Motor neuron (in vitro differentiated cells): ENCODE data around the gene NXPH2. TPM values are rescaled to one million over a fixed set of nuclear protein-coding genes. Genes with fewer than 3 reads are reported as not detected.

Experiments used
- ATAC-seq, 8 experiments: fragments of 200-7000 bp; cut with Tn5 transposase; replicated peaks in 6 of 8; 2 replicates each; pipeline ENCODE4 v1.8.0; 2021; ENCODE audit warnings: mild to moderate bottlenecking in 8 of 8, moderate library complexity in 8 of 8
- H3K27ac ChIP-seq, 2 donors: fragments of 250-450 bp; sonication (Bioruptor Pico); 2 replicates each; pipeline ENCODE4 v1.9.0; 2021; ENCODE audit warnings: antibody characterized with exemption in 2 of 2, mild to moderate bottlenecking in 2 of 2, moderate library complexity in 1 of 2
- H3K4me1 ChIP-seq, 2 donors: fragments of 250-450 bp; sonication (Bioruptor Pico); replicated peaks in 1 of 2; 2 replicates each; pipeline ENCODE4 v1.6.1; 2021; ENCODE audit warnings: antibody characterized with exemption in 2 of 2, mild to moderate bottlenecking in 2 of 2, moderate library complexity in 1 of 2
- H3K4me3 ChIP-seq, 5 donors: fragments of 250-450 bp; sonication (Bioruptor Pico); 2 replicates each; pipeline ENCODE4 v1.9.0; 2021; ENCODE audit warnings: antibody characterized with exemption in 5 of 5, mild to moderate bottlenecking in 5 of 5, moderate library complexity in 4 of 5
- WGBS, 10 experiments: fragments of 450-650 bp; shearing (Covaris generic); methylation state at CpG; one replicate each; pipeline ENCODE4 v1.0.0; 2022; 5-methylcytosine and 5-hydroxymethylcytosine counted together
- in situ Hi-C, 9 experiments: fragments of 400-800 bp; cut with MboI; loops; one replicate each; pipeline ENCODE4 v1.15.0; 2021; ENCODE audit warnings: low sequenced_read_pairs in 9 of 9, low pct_unique_long_range_greater_than_20kb in 2 of 9; ENCODE audit not compliant: unreplicated experiment in 9 of 9
- total RNA-seq, 8 experiments: library from RNA; unstranded; fragments of 300-600 nt; gene quantifications; 2 replicates each; pipeline versions ENCODE4 v1.2.3 to v1.2.4, GENCODE V29; 2022

The NXPH2 gene
- total RNA-seq, 8 experiments from 2014 or later, result 0.95 to 3.8 (median 1.3) TPM; not detected in 3

DNA sequence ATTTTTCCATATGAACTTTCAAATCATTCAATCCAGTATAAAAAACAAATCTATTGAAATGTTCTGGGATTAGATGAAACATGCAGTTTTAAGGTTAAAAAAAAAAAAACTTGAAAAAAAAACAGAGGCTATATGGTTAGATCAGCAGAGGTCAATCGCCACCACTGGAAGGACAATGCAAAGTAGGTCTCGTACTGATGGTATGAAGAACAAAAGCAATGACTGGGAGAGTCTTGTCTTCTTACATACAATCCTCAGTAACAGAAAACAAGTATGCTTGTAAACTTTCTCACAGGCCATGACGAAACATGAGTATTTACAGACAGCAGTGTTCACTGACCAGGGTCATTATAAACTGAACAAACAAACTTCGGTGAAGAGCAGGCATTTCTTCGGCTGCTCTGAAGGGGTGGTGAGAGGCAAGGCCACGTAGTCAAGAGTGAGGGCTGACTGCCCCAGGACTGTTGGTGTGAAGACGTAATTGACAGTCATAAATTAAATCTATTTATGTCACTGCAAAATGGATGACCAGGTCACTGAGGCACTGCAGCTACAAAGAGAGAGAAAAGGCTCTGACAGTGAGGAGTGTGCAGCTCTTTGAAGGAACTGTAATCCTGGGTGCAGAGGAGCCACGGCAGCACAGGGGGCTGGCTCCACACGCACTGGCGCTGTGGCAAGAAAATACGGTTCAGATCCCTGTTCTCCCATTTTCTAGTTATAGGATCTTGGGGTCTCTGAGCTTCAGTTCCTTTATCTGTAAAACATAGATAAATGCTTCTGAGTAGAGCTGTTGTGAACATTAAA, 60.0 kb downstream of the NXPH2 start:
- in situ Hi-C loops, result no loop called here
- Histone ChIP-seq H3K4me3 (no peak overlapping the region), H3K27ac (peak overlapping the region in 1 of 2 donors; percentile 5), H3K4me1 (peaks cover 7 to 17% of the 10 kb centered on the region in 2 donors)
- ATAC-seq, result peak in 5 of 8 experiments; percentile 41 to 60 (median 42)
- 60 to 100% (median 75%) methylated on average over 2 to 11 of the region's 11 CpGs for WGBS, 10 experiments

DNA sequence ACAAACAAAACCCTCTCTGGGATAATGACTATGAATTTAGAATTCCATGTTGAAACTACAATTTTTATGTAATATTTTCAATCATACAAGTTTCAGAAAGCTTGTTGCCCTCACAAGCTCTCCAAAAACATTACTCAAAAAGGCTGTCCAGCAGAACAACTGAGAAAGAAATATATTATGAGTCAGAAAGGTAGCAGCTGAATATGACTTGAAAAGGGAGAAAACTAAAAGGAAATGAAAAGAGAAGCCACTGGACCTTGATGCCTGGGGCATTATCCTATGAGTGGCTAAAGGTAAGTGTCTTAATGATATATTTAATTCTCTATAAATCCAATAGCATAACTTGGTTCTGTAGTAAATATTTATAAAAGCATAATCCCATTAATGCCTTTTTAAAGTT, 61.8 kb downstream of the NXPH2 start:
- ATAC-seq, result no peak
- Histone ChIP-seq H3K4me1 (peaks cover 0 to 10% of the 10 kb centered on the region in 2 donors), H3K4me3 (no peak overlapping the region), H3K27ac (no peak overlapping the region)
- in situ Hi-C loops, result no loop called here

DNA sequence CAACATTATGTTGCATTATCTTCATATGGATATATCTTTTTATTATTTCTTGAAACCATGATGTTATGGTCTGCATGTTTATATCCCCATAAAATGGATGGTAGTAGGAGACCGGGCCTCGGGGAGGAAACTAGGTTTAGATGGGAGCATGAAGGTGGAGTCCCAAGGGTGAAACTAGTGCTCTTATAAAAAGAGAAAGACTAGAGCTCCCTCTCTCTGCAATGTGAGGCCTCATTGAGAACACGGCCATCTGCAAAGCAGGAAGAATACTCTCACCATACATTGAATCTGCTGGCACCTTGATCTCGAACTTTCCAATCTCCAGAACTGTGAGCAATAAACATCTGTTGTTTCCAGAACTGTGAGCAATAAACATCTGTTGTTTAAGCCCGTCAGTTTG, 64.0 kb downstream of the NXPH2 start:
- in situ Hi-C loops, result no loop called here
- WGBS, 10 experiments, result 48 to 94% (median 84%) methylated on average over 2 to 5 of the region's 5 CpGs; no CpG with 5 or more reads in 1 of the 10 experiments
- peak in 1 of 8 experiments; percentile 21 for ATAC-seq
- Histone ChIP-seq H3K27ac (no peak overlapping the region), H3K4me3 (no peak overlapping the region), H3K4me1 (peaks cover 3 to 10% of the 10 kb centered on the region in 2 donors)

DNA sequence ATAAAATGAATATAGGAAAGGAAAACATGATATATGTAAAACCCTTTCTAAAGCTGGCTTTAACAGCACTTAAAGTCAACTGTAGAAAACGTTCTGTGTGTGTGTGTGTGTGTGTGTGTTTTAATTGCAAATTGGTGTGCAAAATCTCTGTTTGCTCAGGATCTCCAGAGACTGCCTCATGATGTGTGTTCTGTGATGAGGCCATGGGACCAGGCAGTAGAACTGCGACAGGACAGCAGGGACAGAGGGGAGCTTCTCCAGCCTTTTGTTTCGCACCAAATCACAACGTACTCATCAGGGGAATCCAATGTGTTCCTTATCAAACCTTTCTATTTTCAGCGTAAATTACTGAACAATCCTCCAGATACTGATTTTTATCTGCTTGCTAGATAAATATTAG, 66.7 kb downstream of the NXPH2 start:
- whole genome bisulfite sequencing, 10 experiments, result 33 to 100% (median 73%) methylated on average over 1 to 5 of the region's 5 CpGs
- no peak overlapping the region for H3K4me3 ChIP-seq
- no peak overlapping the region for H3K27ac ChIP-seq
- peak in 3 of 8 experiments; percentile 26 to 57 (median 54) for ATAC-seq
- in situ Hi-C loops, result no loop called here
- peaks cover 8% of the 10 kb centered on the region in 2 donors for H3K4me1 ChIP-seq

DNA sequence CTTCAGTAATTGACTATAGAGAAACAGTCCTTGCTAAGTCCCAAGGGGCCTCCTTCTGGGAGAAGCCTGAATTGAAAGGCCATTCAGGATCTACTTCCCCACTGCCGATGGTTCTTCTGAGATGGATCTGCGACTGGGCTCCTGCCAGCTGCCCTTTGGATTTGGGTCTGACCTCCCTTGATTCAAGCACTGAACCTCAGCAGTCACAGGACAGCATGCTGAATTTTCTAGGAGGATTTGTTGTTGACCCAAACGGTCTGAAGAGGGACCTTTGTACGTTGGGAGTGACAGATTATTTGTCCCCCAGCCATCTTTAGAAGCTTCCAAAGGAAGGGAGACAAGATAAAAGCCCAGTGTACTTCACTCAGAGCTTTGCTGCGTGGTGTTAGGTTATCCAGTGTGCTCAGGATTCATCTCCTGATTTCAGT, 67.1 kb downstream of the NXPH2 start:
- peak in 3 of 8 experiments; percentile 12 to 37 (median 36) for ATAC-seq
- in situ Hi-C loops, result no loop called here
- 39 to 75% (median 47%) methylated on average over 1 to 4 of the region's 5 CpGs; no CpG with 5 or more reads in 4 of the 10 experiments for WGBS, 10 experiments
- Histone ChIP-seq H3K4me3 (no peak overlapping the region), H3K4me1 (peaks cover 8 to 9% of the 10 kb centered on the region in 2 donors), H3K27ac (no peak overlapping the region)

GRCh38 chr2:138712212-138712979, 67.8 kb downstream of the NXPH2 start:
- WGBS, 10 experiments, result 14 to 100% (median 94%) methylated on average over 1 to 4 of the region's 4 CpGs; no CpG with 5 or more reads in 1 of the 10 experiments
- no peak overlapping the region for H3K27ac ChIP-seq
- H3K4me1 ChIP-seq, result peaks cover 8 to 9% of the 10 kb centered on the region in 2 donors
- ATAC-seq, result no peak
- in situ Hi-C loops, result no loop called here
- H3K4me3 ChIP-seq, result no peak overlapping the region

DNA sequence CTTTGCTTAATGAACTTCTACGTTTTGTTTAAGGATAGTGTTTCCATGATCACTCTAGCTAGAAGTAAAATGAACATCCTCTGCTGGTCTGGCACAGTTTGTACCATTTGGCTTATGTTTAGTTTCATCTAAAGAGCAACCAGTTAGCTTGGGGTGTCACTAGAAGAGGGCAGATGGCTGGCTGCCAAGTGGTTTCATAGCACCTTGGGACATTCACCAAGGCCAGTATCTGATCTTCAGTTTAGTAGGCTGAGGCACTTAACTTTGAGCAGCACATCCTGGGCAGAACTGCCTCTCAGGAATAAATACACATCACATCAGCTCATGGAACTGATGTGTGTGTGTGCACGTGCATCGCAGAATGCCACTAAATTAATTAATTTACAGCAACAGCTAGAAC, 68.4 kb downstream of the NXPH2 start:
- in situ Hi-C loops, result no loop called here
- H3K27ac ChIP-seq, result no peak overlapping the region
- H3K4me3 ChIP-seq, result no peak overlapping the region
- 70 to 100% (median 96%) methylated on average over 1 to 3 of the region's 3 CpGs; no CpG with 5 or more reads in 1 of the 10 experiments for WGBS, 10 experiments
- peaks cover 8 to 9% of the 10 kb centered on the region in 2 donors for H3K4me1 ChIP-seq
- ATAC-seq, result no peak

- WGBS, 10 experiments, result 17 to 67% (median 48%) methylated on average over 1 to 5 of the region's 5 CpGs; no CpG with 5 or more reads in 2 of the 10 experiments
These were observed 71.4 kb downstream of the NXPH2 start for GRCh38 chr2:138708682-138709241.

DNA sequence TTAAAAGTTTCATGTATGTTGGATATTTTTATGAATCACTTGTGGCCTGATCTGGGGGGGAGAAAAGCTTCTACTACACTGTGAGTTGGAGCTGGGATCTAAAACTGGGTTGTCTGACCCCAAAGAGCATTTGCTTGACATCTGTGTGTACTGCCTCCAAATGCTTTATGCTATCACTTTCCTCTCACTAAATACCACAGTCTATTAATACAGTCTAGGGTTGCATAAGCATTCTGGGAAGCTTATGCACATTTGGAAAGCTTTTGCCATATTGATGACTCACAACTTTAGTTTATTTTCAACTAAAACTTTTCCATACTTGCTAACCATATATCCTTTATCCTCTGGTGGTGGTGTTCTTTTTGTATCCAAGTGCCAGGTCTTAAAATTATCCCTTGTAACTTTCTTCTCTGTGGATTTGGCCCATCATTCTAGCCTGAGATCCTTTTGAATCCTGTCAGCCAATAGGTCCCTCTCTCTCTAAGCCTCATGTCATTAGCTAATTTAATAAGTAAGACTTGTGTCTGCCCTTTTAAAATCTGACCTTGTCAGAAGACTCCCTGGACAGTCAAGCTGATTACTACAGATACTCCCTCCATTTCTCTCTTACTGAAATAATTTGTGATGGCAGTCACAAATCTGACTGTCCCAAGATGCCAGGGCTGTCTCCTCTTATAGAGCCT, 72.7 kb downstream of the NXPH2 start:
- Histone ChIP-seq H3K4me3 (no peak overlapping the region), H3K4me1 (peaks cover 5 to 16% of the 10 kb centered on the region in 2 donors), H3K27ac (no peak overlapping the region)
- peak in 4 of 8 experiments; percentile 24 to 98 (median 96) for ATAC-seq
- in situ Hi-C loops, result no loop called here

More at GRCh38 chr2:138708682-138709241, 71.4 kb downstream of the NXPH2 start:
- ATAC-seq, result peak in 4 of 8 experiments; percentile 16 to 80 (median 68)
- in situ Hi-C loops, result no loop called here
- peaks cover 8 to 11% of the 10 kb centered on the region in 2 donors for H3K4me1 ChIP-seq
- H3K27ac ChIP-seq, result no peak overlapping the region
- H3K4me3 ChIP-seq, result no peak overlapping the region

- Histone ChIP-seq H3K4me1 (peaks cover 0 to 23% of the 10 kb centered on the region in 2 donors), H3K4me3 (no peak overlapping the region), H3K27ac (no peak overlapping the region)
- peak in 5 of 8 experiments; percentile 44 to 93 (median 81) for ATAC-seq
- in situ Hi-C loops, result no loop called here
- WGBS, 10 experiments, result 0 to 93% (median 70%) methylated on average over 1 to 2 of the region's 2 CpGs; no CpG with 5 or more reads in 3 of the 10 experiments
These were observed 76.9 kb downstream of the NXPH2 start for GRCh38 chr2:138703242-138703641.

- Histone ChIP-seq H3K4me3 (no peak overlapping the region), H3K4me1 (peaks cover 0 to 23% of the 10 kb centered on the region in 2 donors), H3K27ac (no peak overlapping the region)
- 48 to 100% (median 95%) methylated on average over 1 to 8 of the region's 8 CpGs; no CpG with 5 or more reads in 1 of the 10 experiments for WGBS, 10 experiments
- no peak for ATAC-seq
- in situ Hi-C loops, result no loop called here
These were observed 79.5 kb downstream of the NXPH2 start for GRCh38 chr2:138700716-138701115.

- no peak for ATAC-seq
- Histone ChIP-seq H3K27ac (no peak overlapping the region), H3K4me3 (no peak overlapping the region), H3K4me1 (peaks cover 0 to 23% of the 10 kb centered on the region in 2 donors)
- 60 to 100% (median 89%) methylated on average over 1 to 8 of the region's 8 CpGs; no CpG with 5 or more reads in 1 of the 10 experiments for WGBS, 10 experiments
- in situ Hi-C loops, result no loop called here
These were observed 80.8 kb downstream of the NXPH2 start for GRCh38 chr2:138699421-138699820.
